GM20000 (cell line): Measurements from ENCODE around the gene FGD6.

ENCODE experiments used
- DNase-seq: peaks from one replicate; pipeline ENCODE4 v3.0.0; 2012; ENCODE audit warnings: low spot score
- TF ChIP-seq, protein P1 (sequence below): IDR thresholded peaks from 2 replicates; pipeline ENCODE4 v1.5.1; 2012; ENCODE audit warnings: mild to moderate bottlenecking, control low read depth; ENCODE audit errors: extremely low read depth, missing control alignments

The FGD6 gene

DNA sequence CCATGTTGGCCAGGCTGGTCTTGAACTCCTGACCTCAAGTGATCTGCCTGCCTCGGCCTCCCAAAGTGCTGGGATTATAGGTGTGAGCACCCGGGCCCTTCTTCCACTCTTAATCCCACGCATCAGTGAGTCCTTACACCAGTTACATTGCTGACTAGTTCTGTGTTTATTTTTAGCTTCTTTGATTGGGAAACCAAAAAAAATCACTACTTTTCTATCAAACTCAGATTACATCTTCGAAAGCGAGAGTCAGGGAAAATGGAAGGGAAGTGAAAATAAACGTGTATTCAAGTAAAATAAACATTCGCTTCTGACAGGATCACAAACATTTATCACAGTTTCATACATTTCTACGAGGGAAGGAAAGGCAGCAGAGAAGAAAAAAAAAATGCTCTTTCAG lies 32.2 kb downstream of the FGD6 start:
- no peak for DNase-seq
- TF ChIP-seq, protein P1, sequence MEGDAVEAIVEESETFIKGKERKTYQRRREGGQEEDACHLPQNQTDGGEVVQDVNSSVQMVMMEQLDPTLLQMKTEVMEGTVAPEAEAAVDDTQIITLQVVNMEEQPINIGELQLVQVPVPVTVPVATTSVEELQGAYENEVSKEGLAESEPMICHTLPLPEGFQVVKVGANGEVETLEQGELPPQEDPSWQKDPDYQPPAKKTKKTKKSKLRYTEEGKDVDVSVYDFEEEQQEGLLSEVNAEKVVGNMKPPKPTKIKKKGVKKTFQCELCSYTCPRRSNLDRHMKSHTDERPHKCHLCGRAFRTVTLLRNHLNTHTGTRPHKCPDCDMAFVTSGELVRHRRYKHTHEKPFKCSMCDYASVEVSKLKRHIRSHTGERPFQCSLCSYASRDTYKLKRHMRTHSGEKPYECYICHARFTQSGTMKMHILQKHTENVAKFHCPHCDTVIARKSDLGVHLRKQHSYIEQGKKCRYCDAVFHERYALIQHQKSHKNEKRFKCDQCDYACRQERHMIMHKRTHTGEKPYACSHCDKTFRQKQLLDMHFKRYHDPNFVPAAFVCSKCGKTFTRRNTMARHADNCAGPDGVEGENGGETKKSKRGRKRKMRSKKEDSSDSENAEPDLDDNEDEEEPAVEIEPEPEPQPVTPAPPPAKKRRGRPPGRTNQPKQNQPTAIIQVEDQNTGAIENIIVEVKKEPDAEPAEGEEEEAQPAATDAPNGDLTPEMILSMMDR, result no peak

- DNase-seq, result no peak
- TF ChIP-seq, protein P1, result no peak
These were observed 33.1 kb downstream of the FGD6 start for GRCh38 chr12:95184121-95184520.

DNA sequence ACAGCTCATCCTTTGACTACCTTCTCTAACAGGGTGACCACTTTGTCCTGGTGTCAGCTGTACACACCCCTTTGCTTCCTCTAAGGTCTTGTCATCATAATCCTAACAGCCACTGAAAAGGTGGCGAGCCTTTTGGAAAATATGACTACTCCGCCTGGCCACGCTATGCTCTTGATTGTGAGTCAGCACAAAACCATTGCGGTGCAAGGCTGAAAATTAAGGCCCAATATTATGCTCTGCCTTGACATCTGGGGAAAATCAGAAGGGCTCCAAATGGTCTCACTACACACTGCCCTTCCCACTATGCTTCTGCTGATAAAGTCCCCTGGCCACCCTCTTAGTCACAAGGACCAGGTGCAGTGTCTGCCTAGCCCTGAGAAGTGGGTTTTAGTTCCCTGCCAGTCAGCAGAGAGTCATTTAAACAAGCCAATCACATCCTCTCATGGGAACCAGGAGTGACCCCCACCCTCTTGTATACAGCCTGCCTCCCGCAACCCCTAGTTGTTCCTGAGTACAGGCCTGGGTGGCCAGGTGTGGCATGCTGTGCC lies 34.3 kb downstream of the FGD6 start:
- TF ChIP-seq, protein P1, result no peak
- DNase-seq, result peak; percentile 17

DNA sequence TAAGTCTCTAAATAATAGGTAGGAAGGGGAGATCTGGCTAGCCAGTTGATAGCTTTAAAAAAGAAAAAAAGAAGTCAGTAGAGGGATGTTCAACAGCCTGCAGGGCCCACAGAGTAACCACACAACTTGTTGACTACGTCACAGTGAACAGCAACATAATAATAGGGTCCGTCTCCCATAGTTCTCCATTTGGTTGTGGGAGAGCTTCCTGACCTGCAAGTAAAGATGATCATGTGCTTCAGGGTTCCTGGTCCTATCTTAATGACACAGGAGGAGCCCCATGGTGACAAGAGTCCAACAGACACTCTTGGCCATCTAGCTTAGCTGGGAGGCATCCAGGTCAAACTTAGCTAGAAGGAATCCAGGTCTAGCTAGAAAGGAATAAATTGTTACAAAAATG lies 36.2 kb downstream of the FGD6 start:
- TF ChIP-seq, protein P1, result no peak
- no peak for DNase-seq

DNA sequence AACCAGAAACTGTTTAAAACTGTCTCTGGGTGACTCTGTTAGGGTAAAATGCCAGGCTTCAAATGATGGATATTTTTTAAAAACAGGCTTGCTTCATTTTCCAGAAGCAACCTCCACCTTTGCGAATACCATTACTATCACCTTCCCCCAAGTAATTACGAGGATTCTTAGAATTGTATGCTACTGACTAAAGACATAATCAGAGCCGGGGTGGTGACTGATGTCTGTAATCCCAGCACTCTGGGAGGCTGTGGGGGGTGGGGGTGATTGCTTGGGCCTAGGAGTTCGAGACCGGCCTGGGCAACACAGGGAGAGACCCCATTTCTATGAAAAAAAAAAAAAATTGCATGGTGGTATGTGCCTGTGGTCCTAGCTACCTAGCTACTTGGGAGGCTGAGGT lies 38.3 kb downstream of the FGD6 start:
- TF ChIP-seq, protein P1, result no peak
- no peak for DNase-seq

DNA sequence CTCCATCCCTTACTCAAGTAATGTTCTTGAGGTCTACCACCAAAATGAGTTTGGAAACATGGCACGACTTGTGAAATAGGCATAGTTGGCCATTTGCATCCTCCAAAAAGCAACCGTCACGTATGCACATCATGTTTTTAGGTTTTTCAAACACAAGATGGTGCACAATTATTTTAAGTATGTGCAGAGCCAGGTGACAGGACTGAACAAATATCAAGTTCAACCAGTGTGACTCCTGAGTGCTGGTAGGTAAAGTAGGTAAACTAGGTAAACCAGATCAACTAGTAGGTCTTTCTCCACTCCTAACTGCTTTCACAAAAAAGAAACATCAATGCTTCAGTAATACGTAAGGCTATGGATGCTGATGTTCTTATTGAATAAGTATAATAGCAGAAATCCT lies 39.1 kb downstream of the FGD6 start:
- TF ChIP-seq, protein P1, result no peak
- DNase-seq, result no peak

GRCh38 chr12:95177201-95177768 lies 40.0 kb downstream of the FGD6 start:
- TF ChIP-seq, protein P1, result no peak
- no peak for DNase-seq
